HEK293 (cell line): Measurements from ENCODE around the gene SLC17A9.

Source experiments
- BCL6B ChIP-seq: fragments of 450-650 bp; formaldehyde crosslinking; IDR thresholded peaks from 2 replicates; pipeline ENCODE4 v1.5.1; 2017; ENCODE audit warnings: missing biosample characterization, missing genetic modification characterization
- FEZF1 ChIP-seq: fragments of 450-650 bp; formaldehyde crosslinking; IDR thresholded peaks from 2 replicates; pipeline ENCODE4 v1.5.1; 2016; ENCODE audit warnings: missing biosample characterization, missing genetic modification characterization
- GLIS2 ChIP-seq: fragments of 450-650 bp; formaldehyde crosslinking; IDR thresholded peaks from 2 replicates; pipeline ENCODE4 v1.5.1; 2016; ENCODE audit warnings: missing biosample characterization, missing genetic modification characterization
- MEIS1 ChIP-seq: sonication (generic); formaldehyde crosslinking; IDR thresholded peaks from 2 replicates; pipeline ENCODE4 v1.8.1; 2022; ENCODE audit warnings: missing genetic modification reagents, mild to moderate bottlenecking, borderline replicate concordance
- MZF1 ChIP-seq: fragments of 450-650 bp; formaldehyde crosslinking; IDR thresholded peaks from 2 replicates; pipeline ENCODE4 v1.5.1; 2017; ENCODE audit warnings: missing biosample characterization, missing genetic modification characterization, borderline replicate concordance
- ZBTB17 ChIP-seq: fragments of 450-650 bp; formaldehyde crosslinking; IDR thresholded peaks from 2 replicates; pipeline ENCODE4 v1.5.1; 2016; ENCODE audit warnings: missing biosample characterization, missing genetic modification characterization
- ZBTB26 ChIP-seq: fragments of 450-650 bp; formaldehyde crosslinking; optimal IDR thresholded peaks from 2 replicates; pipeline ENCODE3; 2016; ENCODE audit warnings: missing biosample characterization, mild to moderate bottlenecking, missing genetic modification characterization
- ZNF121 ChIP-seq: fragments of 450-650 bp; formaldehyde crosslinking; IDR thresholded peaks from 2 replicates; pipeline ENCODE4 v1.5.1; 2016; ENCODE audit warnings: missing biosample characterization, missing genetic modification characterization
- ZNF140 ChIP-seq: fragments of 450-650 bp; formaldehyde crosslinking; IDR thresholded peaks from 2 replicates; pipeline ENCODE4 v1.5.1; 2016; ENCODE audit warnings: missing biosample characterization, missing genetic modification characterization
- ZNF169 ChIP-seq: fragments of 450-650 bp; formaldehyde crosslinking; IDR thresholded peaks from 2 replicates; pipeline ENCODE4 v1.5.1; 2016; ENCODE audit warnings: missing biosample characterization, missing genetic modification characterization
- ZNF221 ChIP-seq: fragments of 450-650 bp; formaldehyde crosslinking; IDR thresholded peaks from 2 replicates; pipeline ENCODE4 v1.5.1; 2017; ENCODE audit warnings: missing biosample characterization, missing genetic modification characterization, borderline replicate concordance
- ZNF23 ChIP-seq: fragments of 450-650 bp; formaldehyde crosslinking; IDR thresholded peaks from 2 replicates; pipeline ENCODE4 v1.5.1; 2016; ENCODE audit warnings: missing biosample characterization, missing genetic modification characterization, borderline replicate concordance
- ZNF335 ChIP-seq: fragments of 450-650 bp; formaldehyde crosslinking; conservative IDR thresholded peaks from 2 replicates; pipeline ENCODE4 v1.5.1; 2016; ENCODE audit warnings: missing biosample characterization, missing genetic modification characterization
- ZNF366 ChIP-seq: fragments of 450-650 bp; formaldehyde crosslinking; conservative IDR thresholded peaks from 2 replicates; pipeline ENCODE4 v1.5.1; 2016; ENCODE audit warnings: missing biosample characterization, missing genetic modification characterization
- ZNF37A ChIP-seq: fragments of 450-650 bp; IDR thresholded peaks from 2 replicates; pipeline ENCODE4 v1.5.1; 2018; ENCODE audit warnings: missing biosample characterization, missing genetic modification characterization
- ZNF423 ChIP-seq: fragments of 450-650 bp; formaldehyde crosslinking; IDR thresholded peaks from 2 replicates; pipeline ENCODE4 v1.5.1; 2016; ENCODE audit warnings: missing biosample characterization, missing genetic modification characterization
- ZNF48 ChIP-seq: fragments of 450-650 bp; formaldehyde crosslinking; IDR thresholded peaks from 2 replicates; pipeline ENCODE4 v1.5.1; 2016; ENCODE audit warnings: missing biosample characterization, missing genetic modification characterization
- ZNF501 ChIP-seq: fragments of 450-650 bp; formaldehyde crosslinking; IDR thresholded peaks from 2 replicates; pipeline ENCODE4 v1.5.1; 2016; ENCODE audit warnings: missing biosample characterization, missing genetic modification characterization
- ZNF544 ChIP-seq: fragments of 450-650 bp; formaldehyde crosslinking; IDR thresholded peaks from 2 replicates; pipeline ENCODE4 v1.5.0; 2017; ENCODE audit warnings: missing biosample characterization, missing genetic modification characterization
- ZNF600 ChIP-seq: fragments of 450-650 bp; formaldehyde crosslinking; IDR thresholded peaks from 2 replicates; pipeline ENCODE4 v1.5.1; 2016; ENCODE audit warnings: missing biosample characterization, missing genetic modification characterization
- ZNF610 ChIP-seq: fragments of 450-650 bp; formaldehyde crosslinking; IDR thresholded peaks from 2 replicates; pipeline ENCODE4 v1.5.1; 2016; ENCODE audit warnings: missing biosample characterization, missing genetic modification characterization, borderline replicate concordance
- ZNF670 ChIP-seq: fragments of 450-650 bp; formaldehyde crosslinking; IDR thresholded peaks from 2 replicates; pipeline ENCODE4 v1.5.1; 2016; ENCODE audit warnings: missing biosample characterization, missing genetic modification characterization, low read depth
- ZSCAN16 ChIP-seq: fragments of 450-650 bp; formaldehyde crosslinking; IDR thresholded peaks from 2 replicates; pipeline ENCODE4 v1.5.1; 2016; ENCODE audit warnings: missing biosample characterization, missing genetic modification characterization
- ZSCAN30 ChIP-seq: fragments of 450-650 bp; IDR thresholded peaks from 2 replicates; pipeline ENCODE4 v1.5.1; 2018; ENCODE audit warnings: missing biosample characterization, mild to moderate bottlenecking, missing genetic modification characterization, moderate library complexity
- TF ChIP-seq, protein P1 (sequence below): fragments of 450-650 bp; formaldehyde crosslinking; IDR thresholded peaks from 2 replicates; pipeline ENCODE4 v1.5.1; 2016; ENCODE audit warnings: missing biosample characterization, missing genetic modification characterization
- TF ChIP-seq, protein P2 (sequence below): fragments of 450-650 bp; formaldehyde crosslinking; IDR thresholded peaks from 2 replicates; pipeline ENCODE4 v1.5.1; 2016; ENCODE audit warnings: missing biosample characterization, missing genetic modification characterization
- TF ChIP-seq, protein P3 (sequence below): fragments of 450-650 bp; formaldehyde crosslinking; IDR thresholded peaks from 2 replicates; pipeline ENCODE4 v1.5.1; 2016; ENCODE audit warnings: missing biosample characterization, missing genetic modification characterization
- TF ChIP-seq, protein P4 (sequence below): fragments of 450-650 bp; formaldehyde crosslinking; IDR thresholded peaks from 2 replicates; pipeline ENCODE4 v1.5.1; 2017; ENCODE audit warnings: missing biosample characterization, missing genetic modification characterization
- TF ChIP-seq, protein P5 (sequence below): fragments of 450-650 bp; formaldehyde crosslinking; IDR thresholded peaks from 2 replicates; pipeline ENCODE4 v1.5.1; 2017; ENCODE audit warnings: missing biosample characterization, missing genetic modification characterization

Gene SLC17A9

GRCh38 chr20:63009045-63009961 lies 56.8 kb downstream of the SLC17A9 start (continued):
- TF ChIP-seq ZNF366 (no peak), BCL6B (tag by site-specific recombination) (no peak), FEZF1 (tag by site-specific recombination) (no peak), MZF1 (tag by site-specific recombination) (no peak), ZNF169 (no peak), GLIS2 (tag by site-specific recombination) (peak; percentile 32; the same call in 1 of the 2 replicates), ZNF335 (tag by site-specific recombination) (peak; percentile 86), ZBTB17 (peak; percentile 54), ZNF121 (peak; percentile 24; the same call in 1 of the 2 replicates), ZNF423 (peak; percentile 93), ZSCAN30 (tag by site-specific recombination) (peak; percentile 64; the same call in 1 of the 2 replicates), ZNF48 (tag by site-specific recombination) (no peak), ZSCAN16 (tag by site-specific recombination) (no peak), ZNF221 (tag by site-specific recombination) (no peak), ZNF37A (tag by site-specific recombination) (no peak), ZNF544 (tag by site-specific recombination) (no peak), ZNF501 (tag by site-specific recombination) (0 out of 2 replicates have a peak, but pooled peaks have one; percentile 29), ZNF600 (tag by site-specific recombination) (no peak), ZNF140 (tag by site-specific recombination) (no peak), ZNF23 (tag by site-specific recombination) (no peak), ZNF610 (no peak), ZNF670 (no peak), ZBTB26 (tag by site-specific recombination) (peak; percentile 29), MEIS1 (CRISPR knock-in tag) (no peak)
- TF ChIP-seq, protein P1, sequence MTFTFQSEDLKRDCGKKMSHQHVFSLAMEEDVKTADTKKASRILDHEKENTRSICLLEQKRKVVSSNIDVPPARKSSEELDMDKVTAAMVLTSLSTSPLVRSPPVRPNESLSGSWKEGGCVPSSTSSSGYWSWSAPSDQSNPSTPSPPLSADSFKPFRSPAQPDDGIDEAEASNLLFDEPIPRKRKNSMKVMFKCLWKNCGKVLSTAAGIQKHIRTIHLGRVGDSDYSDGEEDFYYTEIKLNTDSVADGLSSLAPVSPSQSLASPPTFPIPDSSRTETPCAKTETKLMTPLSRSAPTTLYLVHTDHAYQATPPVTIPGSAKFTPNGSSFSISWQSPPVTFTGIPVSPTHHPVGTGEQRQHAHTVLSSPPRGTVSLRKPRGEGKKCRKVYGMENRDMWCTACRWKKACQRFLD, result no peak
- TF ChIP-seq, protein P2, sequence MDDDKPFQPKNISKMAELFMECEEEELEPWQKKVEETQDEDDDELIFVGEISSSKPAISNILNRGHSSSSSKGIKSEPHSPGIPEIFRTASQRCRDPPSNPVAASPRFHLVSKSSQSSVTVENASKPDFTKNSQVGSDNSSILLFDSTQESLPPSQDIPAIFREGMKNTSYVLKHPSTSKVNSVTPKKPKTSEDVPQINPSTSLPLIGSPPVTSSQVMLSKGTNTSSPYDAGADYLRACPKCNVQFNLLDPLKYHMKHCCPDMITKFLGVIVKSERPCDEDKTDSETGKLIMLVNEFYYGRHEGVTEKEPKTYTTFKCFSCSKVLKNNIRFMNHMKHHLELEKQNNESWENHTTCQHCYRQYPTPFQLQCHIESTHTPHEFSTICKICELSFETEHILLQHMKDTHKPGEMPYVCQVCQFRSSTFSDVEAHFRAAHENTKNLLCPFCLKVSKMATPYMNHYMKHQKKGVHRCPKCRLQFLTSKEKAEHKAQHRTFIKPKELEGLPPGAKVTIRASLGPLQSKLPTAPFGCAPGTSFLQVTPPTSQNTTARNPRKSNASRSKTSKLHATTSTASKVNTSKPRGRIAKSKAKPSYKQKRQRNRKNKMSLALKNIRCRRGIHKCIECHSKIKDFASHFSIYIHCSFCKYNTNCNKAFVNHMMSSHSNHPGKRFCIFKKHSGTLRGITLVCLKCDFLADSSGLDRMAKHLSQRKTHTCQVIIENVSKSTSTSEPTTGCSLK (tag by site-specific recombination), result no peak
- TF ChIP-seq, protein P3, sequence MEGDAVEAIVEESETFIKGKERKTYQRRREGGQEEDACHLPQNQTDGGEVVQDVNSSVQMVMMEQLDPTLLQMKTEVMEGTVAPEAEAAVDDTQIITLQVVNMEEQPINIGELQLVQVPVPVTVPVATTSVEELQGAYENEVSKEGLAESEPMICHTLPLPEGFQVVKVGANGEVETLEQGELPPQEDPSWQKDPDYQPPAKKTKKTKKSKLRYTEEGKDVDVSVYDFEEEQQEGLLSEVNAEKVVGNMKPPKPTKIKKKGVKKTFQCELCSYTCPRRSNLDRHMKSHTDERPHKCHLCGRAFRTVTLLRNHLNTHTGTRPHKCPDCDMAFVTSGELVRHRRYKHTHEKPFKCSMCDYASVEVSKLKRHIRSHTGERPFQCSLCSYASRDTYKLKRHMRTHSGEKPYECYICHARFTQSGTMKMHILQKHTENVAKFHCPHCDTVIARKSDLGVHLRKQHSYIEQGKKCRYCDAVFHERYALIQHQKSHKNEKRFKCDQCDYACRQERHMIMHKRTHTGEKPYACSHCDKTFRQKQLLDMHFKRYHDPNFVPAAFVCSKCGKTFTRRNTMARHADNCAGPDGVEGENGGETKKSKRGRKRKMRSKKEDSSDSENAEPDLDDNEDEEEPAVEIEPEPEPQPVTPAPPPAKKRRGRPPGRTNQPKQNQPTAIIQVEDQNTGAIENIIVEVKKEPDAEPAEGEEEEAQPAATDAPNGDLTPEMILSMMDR, result peak; percentile 94
- TF ChIP-seq, protein P4, sequence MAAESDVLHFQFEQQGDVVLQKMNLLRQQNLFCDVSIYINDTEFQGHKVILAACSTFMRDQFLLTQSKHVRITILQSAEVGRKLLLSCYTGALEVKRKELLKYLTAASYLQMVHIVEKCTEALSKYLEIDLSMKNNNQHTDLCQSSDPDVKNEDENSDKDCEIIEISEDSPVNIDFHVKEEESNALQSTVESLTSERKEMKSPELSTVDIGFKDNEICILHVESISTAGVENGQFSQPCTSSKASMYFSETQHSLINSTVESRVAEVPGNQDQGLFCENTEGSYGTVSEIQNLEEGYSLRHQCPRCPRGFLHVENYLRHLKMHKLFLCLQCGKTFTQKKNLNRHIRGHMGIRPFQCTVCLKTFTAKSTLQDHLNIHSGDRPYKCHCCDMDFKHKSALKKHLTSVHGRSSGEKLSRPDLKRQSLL (tag by site-specific recombination), result no peak
- TF ChIP-seq, protein P5, sequence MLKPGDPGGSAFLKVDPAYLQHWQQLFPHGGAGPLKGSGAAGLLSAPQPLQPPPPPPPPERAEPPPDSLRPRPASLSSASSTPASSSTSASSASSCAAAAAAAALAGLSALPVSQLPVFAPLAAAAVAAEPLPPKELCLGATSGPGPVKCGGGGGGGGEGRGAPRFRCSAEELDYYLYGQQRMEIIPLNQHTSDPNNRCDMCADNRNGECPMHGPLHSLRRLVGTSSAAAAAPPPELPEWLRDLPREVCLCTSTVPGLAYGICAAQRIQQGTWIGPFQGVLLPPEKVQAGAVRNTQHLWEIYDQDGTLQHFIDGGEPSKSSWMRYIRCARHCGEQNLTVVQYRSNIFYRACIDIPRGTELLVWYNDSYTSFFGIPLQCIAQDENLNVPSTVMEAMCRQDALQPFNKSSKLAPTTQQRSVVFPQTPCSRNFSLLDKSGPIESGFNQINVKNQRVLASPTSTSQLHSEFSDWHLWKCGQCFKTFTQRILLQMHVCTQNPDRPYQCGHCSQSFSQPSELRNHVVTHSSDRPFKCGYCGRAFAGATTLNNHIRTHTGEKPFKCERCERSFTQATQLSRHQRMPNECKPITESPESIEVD, result no peak
